ENCODE results near the gene GRWD1. TPM values are rescaled to one million over a fixed set of nuclear protein-coding genes. Genes with fewer than 3 reads are reported as not detected.

GRWD1 gene
- total RNA-seq, 1 experiment from 2014 or later, result 64.8 TPM

DNA sequence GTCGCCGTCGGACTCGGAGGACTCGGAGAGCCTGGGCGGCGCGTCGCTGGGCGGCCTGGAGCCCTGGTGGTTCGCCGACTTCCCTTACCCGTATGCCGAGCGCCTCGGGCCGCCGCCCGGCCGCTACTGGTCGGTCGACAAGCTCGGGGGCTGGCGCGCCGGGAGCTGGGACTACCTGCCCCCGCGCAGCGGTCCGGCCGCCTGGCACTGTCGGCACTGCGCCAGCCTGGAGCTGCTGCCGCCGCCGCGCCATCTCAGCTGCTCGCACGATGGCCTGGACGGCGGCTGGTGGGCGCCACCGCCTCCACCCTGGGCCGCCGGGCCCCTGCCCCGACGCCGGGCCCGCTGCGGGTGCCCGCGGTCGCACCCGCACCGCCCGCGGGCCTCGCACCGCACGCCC, 2.5 kb upstream of the GRWD1 start:
- intact Hi-C loops (cut with micrococcal nuclease), result no loop called here
- ChIA-PET RAD21 (ENCODE audit: low non-redundant PET in 1 of 2, low total read pairs in 2 of 2, uncharacterized antibody in 2 of 2, unreplicated experiment in 2 of 2) (no interaction called here), POLR2A (no interaction called here), CTCF (no interaction called here)
- H3K4me2 ChIP-seq (ENCODE audit: low read length), result no peak overlapping the region
- H3K9ac ChIP-seq (ENCODE audit: low read length), result no peak overlapping the region
- H3K4me3 ChIP-seq (replicated peaks in 1 of 2; ENCODE audit: low read depth in 1 of 2, low read length in 2 of 2), result no peak overlapping the region
- H3K4me1 ChIP-seq (ENCODE audit: control insufficient read depth in 1 of 2, insufficient read depth in 2 of 2, low read length in 2 of 2), result peaks cover 8 to 20% of the 10 kb centered on the region in 2 experiments
- BruUV-seq (replicated peaks), result no TSS peak
- peaks cover 24% of the 10 kb centered on the region for H3K79me2 ChIP-seq (ENCODE audit: insufficient read depth, low read length)
- H2AFZ ChIP-seq (ENCODE audit: low read depth, low read length, poor library complexity, severe bottlenecking), result no peak overlapping the region
- H3K27ac ChIP-seq (ENCODE audit: low read depth, low read length), result no peak overlapping the region
- no peaks in the 10 kb centered on the region for H3K9me2 ChIP-seq (ENCODE audit: insufficient read depth)
- H3K27me3 ChIP-seq (ENCODE audit: insufficient read depth, low read length), result no peaks in the 10 kb centered on the region
- no peak for TF ChIP-seq YY1 (IDR thresholded peaks at IDR 0.05; ENCODE audit: extremely low read depth, insufficient replicate concordance, low read depth, low read length)
- TF ChIP-seq SRF (IDR thresholded peaks at IDR 0.05; ENCODE audit: low read depth), result no peak
- TF ChIP-seq SP1 (IDR thresholded peaks at IDR 0.05; ENCODE audit: low read depth), result no peak
- no peak for ATAC-seq
- no peak for DNase-seq (ENCODE audit: low read depth, low spot score)
- H4K20me1 ChIP-seq (ENCODE audit: insufficient read depth), result no peaks in the 10 kb centered on the region
- H3K36me3 ChIP-seq (ENCODE audit: control insufficient read depth in 1 of 2, insufficient read depth in 2 of 2, low read length in 2 of 2), result peaks cover 9 to 13% of the 10 kb centered on the region in 2 experiments
- no peaks in the 10 kb centered on the region for H3K9me3 ChIP-seq (ENCODE audit: control insufficient read depth in 1 of 2, insufficient read depth in 1 of 2, low read depth in 1 of 2, low read length in 2 of 2)

GRCh38 chr19:48443731-48444128, 2.1 kb upstream of the GRWD1 start:
- no peaks in the 10 kb centered on the region for H3K27me3 ChIP-seq (ENCODE audit: insufficient read depth, low read length)
- BruUV-seq (replicated peaks), result no TSS peak
- ChIA-PET RAD21 (ENCODE audit: low non-redundant PET in 1 of 2, low total read pairs in 2 of 2, uncharacterized antibody in 2 of 2, unreplicated experiment in 2 of 2) (no interaction called here), CTCF (no interaction called here), POLR2A (no interaction called here)
- DNase-seq (ENCODE audit: low read depth, low spot score), result no peak
- peaks cover 8 to 20% of the 10 kb centered on the region in 2 experiments for H3K4me1 ChIP-seq (ENCODE audit: control insufficient read depth in 1 of 2, insufficient read depth in 2 of 2, low read length in 2 of 2)
- intact Hi-C loops (cut with micrococcal nuclease), result no loop called here
- H3K9me3 ChIP-seq (ENCODE audit: control insufficient read depth in 1 of 2, insufficient read depth in 1 of 2, low read depth in 1 of 2, low read length in 2 of 2), result no peaks in the 10 kb centered on the region
- no peaks in the 10 kb centered on the region for H3K9me2 ChIP-seq (ENCODE audit: insufficient read depth)
- H3K9ac ChIP-seq (ENCODE audit: low read length), result no peak overlapping the region
- peaks cover 12 to 17% of the 10 kb centered on the region in 2 experiments for H3K36me3 ChIP-seq (ENCODE audit: control insufficient read depth in 1 of 2, insufficient read depth in 2 of 2, low read length in 2 of 2)
- TF ChIP-seq POLR2AphosphoS5 (IDR thresholded peaks at IDR 0.05; ENCODE audit: low read depth, low read length) (no peak), SP1 (IDR thresholded peaks at IDR 0.05; ENCODE audit: low read depth) (no peak), RAD21 (IDR thresholded peaks at IDR 0.05; ENCODE audit: low read depth) (no peak), POLR2A (IDR thresholded peaks at IDR 0.05; ENCODE audit: borderline replicate concordance, extremely low read depth, insufficient read depth, insufficient read length) (no peak), CTCF (IDR thresholded peaks at IDR 0.05 in 2 of 3, conservative IDR thresholded peaks at IDR 0.05 in 1 of 3; ENCODE audit: borderline replicate concordance in 1 of 3, insufficient read depth in 1 of 3, low read depth in 2 of 3, low read length in 2 of 3) (no peak), SIN3A (IDR thresholded peaks at IDR 0.05; ENCODE audit: low read depth) (no peak), TCF7L2 (IDR thresholded peaks at IDR 0.05; ENCODE audit: borderline replicate concordance, extremely low read depth, insufficient read depth, insufficient read length) (no peak), ZBTB33 (IDR thresholded peaks at IDR 0.05; ENCODE audit: extremely low read depth, insufficient replicate concordance, low read length) (no peak), ZFX (IDR thresholded peaks at IDR 0.05) (no peak), CBX3 (IDR thresholded peaks at IDR 0.05; ENCODE audit: low read depth) (no peak), ELF1 (IDR thresholded peaks at IDR 0.05; ENCODE audit: borderline replicate concordance, low read depth) (no peak), EGR1 (IDR thresholded peaks at IDR 0.05; ENCODE audit: low read depth) (no peak), JUND (IDR thresholded peaks at IDR 0.05) (no peak), MAX (IDR thresholded peaks at IDR 0.05) (no peak), YY1 (IDR thresholded peaks at IDR 0.05; ENCODE audit: extremely low read depth, insufficient replicate concordance, low read depth, low read length) (no peak)
- H4K20me1 ChIP-seq (ENCODE audit: insufficient read depth), result no peaks in the 10 kb centered on the region; the same call in 1 of the 2 replicates
- H3K4me3 ChIP-seq (replicated peaks in 1 of 2; ENCODE audit: low read depth in 1 of 2, low read length in 2 of 2), result no peak overlapping the region
- no peak overlapping the region for H3K27ac ChIP-seq (ENCODE audit: low read depth, low read length)
- H3K4me2 ChIP-seq (ENCODE audit: low read length), result no peak overlapping the region
- no peak for ATAC-seq
- no peak overlapping the region for H2AFZ ChIP-seq (ENCODE audit: low read depth, low read length, poor library complexity, severe bottlenecking)
- H3K79me2 ChIP-seq (ENCODE audit: insufficient read depth, low read length), result peaks cover 29% of the 10 kb centered on the region
